ENCODE measurements around the gene NPHS1. TPM values are rescaled to one million over a fixed set of nuclear protein-coding genes. Genes with fewer than 3 reads are reported as not detected.
"Not testable (repeated sequence)": the region's sequence is repeated elsewhere in the genome, so short reads cannot be mapped to it uniquely, and the experiment has no call there.

The NPHS1 gene
- total and polyA plus RNA-seq, 5 experiments from 2014 or later = 0.27 to 0.50 TPM; not detected in 3

DNA sequence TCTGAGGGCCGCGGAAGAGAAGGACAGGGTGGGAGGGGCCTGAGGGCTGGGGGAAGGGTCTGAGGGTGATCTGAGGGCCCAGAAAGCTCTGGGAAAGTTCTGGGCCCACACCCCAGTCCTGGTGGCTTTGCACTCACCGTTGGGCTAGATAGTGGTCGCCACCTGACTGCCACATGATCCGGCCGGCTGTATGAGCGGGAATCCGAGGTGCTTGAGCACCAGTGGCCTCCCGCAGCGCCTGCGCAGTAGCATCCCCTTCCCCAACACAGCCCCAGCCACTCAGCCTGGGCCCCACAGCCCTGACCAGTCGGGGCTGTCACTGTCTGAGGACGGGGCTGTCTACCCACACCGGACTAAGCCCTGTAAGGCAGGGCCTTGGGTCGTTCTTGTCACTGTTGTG lies 54.6 kb downstream of the NPHS1 start:
- DNase-seq = no peak
- Mint-ChIP-seq H3K27me3 (peaks cover 16 to 52% (median 33%) of the 10 kb centered on the region in 5 donors), H3K4me3 (peak overlapping the region in 1 of 10 donors; percentile 21), H3K36me3 (peaks cover 0 to 1% (median 0%) of the 10 kb centered on the region in 3 donors), H3K27ac (no peak overlapping the region), H3K4me1 (peaks cover 6 to 10% (median 6%) of the 10 kb centered on the region in 4 donors), H3K9me3 (no peaks in the 10 kb centered on the region)
- ATAC-seq = no peak
- POLR2A ChIA-PET = interaction anchor here (0.6 kb wide), 1 partner anchor 88 kb away, joined by 3 read pairs; no protein-coding TSS in a partner anchor

DNA sequence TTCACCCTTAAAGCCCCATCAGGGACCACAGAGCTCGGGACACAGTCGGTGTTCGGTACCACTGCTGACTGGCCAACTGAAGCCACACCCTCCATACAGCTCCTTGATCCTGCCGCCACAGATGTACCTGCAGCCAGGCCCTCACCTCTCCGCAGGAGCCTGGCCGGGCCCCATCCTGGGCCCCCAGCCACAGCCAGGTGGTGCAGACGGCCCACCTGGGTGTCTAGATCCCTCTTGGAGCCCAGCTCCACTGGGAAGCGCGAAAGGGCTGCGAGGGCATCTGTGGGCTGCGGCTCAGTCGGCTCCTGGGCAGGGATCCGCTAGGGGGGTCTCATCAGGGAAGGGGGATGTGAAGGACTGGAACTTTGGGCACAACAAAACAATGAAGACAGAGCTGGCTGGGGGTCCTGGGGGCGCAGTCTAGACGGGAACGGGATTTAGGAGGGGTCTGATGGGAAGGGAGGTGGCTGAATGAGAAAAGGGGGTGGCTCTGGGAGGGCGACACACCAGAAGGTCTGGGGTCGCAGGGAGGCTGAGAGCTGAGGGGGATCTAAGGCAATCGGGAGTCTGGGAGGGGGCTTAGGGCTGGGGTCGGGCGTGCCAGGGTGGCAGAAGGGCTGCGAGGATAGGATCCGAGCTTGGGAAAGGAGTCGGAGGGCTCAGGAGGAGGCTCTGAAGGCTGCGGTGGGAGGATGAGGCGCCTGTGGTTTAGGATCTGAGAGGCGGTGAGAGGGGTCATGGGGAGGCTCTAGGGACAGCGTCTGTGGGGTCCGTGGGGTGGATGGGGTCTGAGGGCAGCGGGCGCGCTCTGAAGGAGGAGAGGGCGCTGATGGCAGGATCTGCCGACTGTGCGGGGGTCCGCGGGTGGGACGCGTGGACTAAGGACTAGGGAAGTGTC lies 55.4 kb downstream of the NPHS1 start:
- ATAC-seq (no peak), DNase-seq (no peak)
- Mint-ChIP-seq H3K4me3 (peak overlapping the region in 5 of 10 donors; percentile 7 to 58 (median 14)), H3K9me3 (no peaks in the 10 kb centered on the region), H3K27ac (no peak overlapping the region), H3K4me1 (peaks cover 6 to 10% (median 6%) of the 10 kb centered on the region in 4 donors), H3K27me3 (peaks cover 19 to 59% (median 40%) of the 10 kb centered on the region in 5 donors), H3K36me3 (peaks cover 0 to 1% (median 0%) of the 10 kb centered on the region in 3 donors)
- POLR2A ChIA-PET = interaction anchor here (0.6 kb wide), 1 partner anchor 89 kb away, joined by 4 read pairs; no protein-coding TSS in a partner anchor

DNA sequence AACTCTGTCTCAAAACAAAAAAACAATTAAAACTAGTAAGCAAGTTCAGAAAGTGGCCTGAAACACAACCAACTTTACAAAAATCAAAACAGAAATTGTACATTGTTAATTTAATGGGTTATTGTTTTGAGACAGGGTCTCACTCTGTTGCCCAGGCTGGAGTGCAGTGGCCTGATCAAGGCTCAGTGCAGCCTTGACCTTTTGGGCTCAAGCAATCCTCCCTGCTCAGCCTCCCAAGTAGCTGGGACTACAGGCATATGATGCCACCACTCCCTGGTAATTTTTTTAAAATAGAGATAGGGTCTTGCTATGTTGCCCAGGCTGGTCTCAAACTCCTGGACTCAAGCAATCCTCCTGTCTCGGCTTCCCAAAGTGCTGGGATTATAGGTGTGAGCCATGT lies 56.7 kb downstream of the NPHS1 start:
- POLR2A ChIA-PET, H3K27ac Mint-ChIP-seq, H3K4me3 Mint-ChIP-seq, H3K4me1 Mint-ChIP-seq, H3K9me3 Mint-ChIP-seq, DNase-seq, H3K36me3 Mint-ChIP-seq, ATAC-seq: not testable (repeated sequence)
- peaks cover 19 to 59% (median 37%) of the 10 kb centered on the region in 5 donors for H3K27me3 Mint-ChIP-seq

DNA sequence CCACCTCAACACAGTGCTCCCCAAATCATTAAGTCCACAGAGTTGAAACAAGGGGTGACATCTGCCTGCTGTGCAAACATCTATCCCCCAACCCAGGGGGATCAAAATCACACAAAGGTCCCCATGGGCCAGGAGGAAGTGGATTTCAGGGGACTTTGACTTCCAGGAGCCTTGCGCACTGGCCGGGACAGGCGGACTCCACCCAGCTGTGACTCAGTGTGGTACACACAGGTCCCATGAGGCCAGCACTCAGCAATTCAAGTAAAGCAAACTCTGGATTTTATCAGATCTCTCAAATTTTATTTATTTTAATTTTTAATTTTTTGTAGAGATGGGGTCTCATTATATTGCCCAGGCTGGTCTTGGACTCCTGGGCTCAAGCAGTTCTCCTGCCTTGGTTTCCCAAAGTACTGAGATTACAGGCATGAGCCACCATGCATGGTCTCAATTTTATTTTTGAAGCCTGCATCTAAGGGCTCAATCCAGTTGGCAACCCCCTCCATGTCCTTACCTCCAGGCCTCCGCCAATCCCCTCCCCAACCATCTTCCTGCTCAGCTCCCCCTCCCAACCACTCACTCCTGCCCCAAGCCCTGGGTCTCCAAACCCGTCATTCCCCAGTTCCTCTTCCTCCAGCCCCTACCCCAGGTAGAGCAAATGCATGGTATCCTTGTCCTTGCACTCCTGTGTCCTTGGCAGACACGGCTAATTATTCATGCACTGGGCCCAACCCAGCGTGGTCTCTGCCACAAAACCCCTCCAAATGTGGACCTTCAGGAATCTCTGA lies 58.7 kb downstream of the NPHS1 start:
- H3K9me3 Mint-ChIP-seq = no peaks in the 10 kb centered on the region
- DNase-seq = no peak
- peaks cover 6 to 10% (median 6%) of the 10 kb centered on the region in 4 donors for H3K4me1 Mint-ChIP-seq
- peaks cover 19 to 50% (median 34%) of the 10 kb centered on the region in 5 donors for H3K27me3 Mint-ChIP-seq
- no peak for ATAC-seq
- POLR2A ChIA-PET = interaction anchor here (0.6 kb wide), 1 partner anchor 288 kb away, joined by 4 read pairs; no protein-coding TSS in a partner anchor
- H3K4me3 Mint-ChIP-seq = no peak overlapping the region
- no peak overlapping the region for H3K27ac Mint-ChIP-seq
- peaks cover 0 to 1% (median 0%) of the 10 kb centered on the region in 3 donors for H3K36me3 Mint-ChIP-seq

DNA sequence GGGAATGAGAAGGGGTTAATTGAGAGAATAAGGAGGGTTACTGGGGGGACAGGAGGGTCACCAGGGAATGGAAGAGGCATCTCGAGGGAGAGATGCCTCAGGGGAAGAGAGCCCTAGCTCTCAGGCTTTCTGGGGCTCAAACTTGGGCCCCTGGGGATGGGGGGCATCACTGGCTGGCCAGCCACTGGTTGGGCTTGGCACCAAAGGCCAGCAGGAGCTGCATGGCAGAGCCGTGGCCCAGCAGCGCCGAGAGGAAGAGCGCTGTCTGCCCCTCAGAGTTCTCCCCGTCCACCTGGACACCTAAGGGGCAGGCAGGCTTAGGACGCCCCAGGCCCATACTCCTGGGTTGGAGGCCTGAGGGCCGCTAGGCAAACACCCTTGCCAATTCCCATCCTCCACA lies 59.4 kb downstream of the NPHS1 start:
- Mint-ChIP-seq H3K9me3 (no peaks in the 10 kb centered on the region), H3K27me3 (peaks cover 19 to 43% (median 32%) of the 10 kb centered on the region in 5 donors), H3K36me3 (no peaks in the 10 kb centered on the region), H3K27ac (no peak overlapping the region), H3K4me1 (peaks cover 6 to 10% (median 6%) of the 10 kb centered on the region in 4 donors), H3K4me3 (no peak overlapping the region)
- DNase-seq (no peak), ATAC-seq (no peak)
- POLR2A ChIA-PET = no interaction called here

DNA sequence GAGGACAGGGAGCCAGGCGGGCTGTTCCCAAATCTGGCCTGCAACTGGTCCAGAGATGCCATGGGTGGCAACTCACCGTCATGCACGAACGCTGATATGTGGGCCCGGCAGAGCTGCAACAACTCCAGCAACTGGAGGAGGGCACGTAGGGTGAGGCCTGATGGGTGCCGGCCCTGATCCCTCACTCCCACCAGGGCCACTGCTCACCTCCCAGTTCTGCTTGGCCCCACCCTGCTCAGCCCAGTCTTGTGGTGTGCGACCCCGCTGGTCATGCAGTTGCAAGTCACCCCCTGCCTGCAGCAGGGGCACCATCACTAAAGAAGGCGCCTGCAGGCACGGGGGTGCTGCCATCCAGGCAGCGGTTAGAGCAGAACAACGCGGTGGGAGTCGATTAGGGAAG lies 60.0 kb downstream of the NPHS1 start:
- Mint-ChIP-seq H3K27ac (peak overlapping the region in 1 of 10 donors; percentile 71), H3K36me3 (no peaks in the 10 kb centered on the region), H3K9me3 (no peaks in the 10 kb centered on the region), H3K4me1 (peaks cover 4 to 8% (median 6%) of the 10 kb centered on the region in 4 donors), H3K4me3 (no peak overlapping the region), H3K27me3 (peaks cover 18 to 37% (median 30%) of the 10 kb centered on the region in 5 donors)
- ATAC-seq (no peak), DNase-seq (no peak)
- POLR2A ChIA-PET = no interaction called here

DNA sequence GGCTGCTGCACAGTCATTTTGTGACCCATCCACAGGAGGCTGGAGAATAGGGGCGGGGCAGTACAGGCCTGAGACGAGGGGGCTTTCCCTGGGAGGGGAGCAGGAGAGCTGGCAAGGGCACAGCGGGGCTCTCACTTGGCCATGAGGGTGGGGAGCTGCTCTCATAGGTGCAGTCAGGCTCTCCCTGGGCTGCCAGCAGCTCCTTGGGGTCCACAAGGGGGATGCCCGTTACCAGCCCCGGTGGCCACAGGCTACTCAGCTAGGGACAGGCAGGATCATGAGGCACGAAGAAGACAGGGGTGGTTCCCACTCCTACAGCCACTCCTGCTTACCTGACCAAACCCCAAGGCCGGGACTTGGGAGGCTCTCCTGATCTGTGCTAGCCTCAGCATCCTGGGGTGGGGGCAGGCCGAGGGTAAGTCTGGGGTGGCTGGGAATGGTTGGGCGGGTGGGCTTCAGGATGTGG lies 60.5 kb downstream of the NPHS1 start:
- H3K4me3 Mint-ChIP-seq = no peak overlapping the region
- H3K36me3 Mint-ChIP-seq = no peaks in the 10 kb centered on the region
- POLR2A ChIA-PET = no interaction called here
- DNase-seq (no peak), ATAC-seq (no peak)
- peak overlapping the region in 1 of 10 donors; percentile 71 for H3K27ac Mint-ChIP-seq
- H3K9me3 Mint-ChIP-seq = no peaks in the 10 kb centered on the region
- peaks cover 0 to 4% (median 3%) of the 10 kb centered on the region in 4 donors for H3K4me1 Mint-ChIP-seq
- peaks cover 15 to 33% (median 25%) of the 10 kb centered on the region in 5 donors for H3K27me3 Mint-ChIP-seq

DNA sequence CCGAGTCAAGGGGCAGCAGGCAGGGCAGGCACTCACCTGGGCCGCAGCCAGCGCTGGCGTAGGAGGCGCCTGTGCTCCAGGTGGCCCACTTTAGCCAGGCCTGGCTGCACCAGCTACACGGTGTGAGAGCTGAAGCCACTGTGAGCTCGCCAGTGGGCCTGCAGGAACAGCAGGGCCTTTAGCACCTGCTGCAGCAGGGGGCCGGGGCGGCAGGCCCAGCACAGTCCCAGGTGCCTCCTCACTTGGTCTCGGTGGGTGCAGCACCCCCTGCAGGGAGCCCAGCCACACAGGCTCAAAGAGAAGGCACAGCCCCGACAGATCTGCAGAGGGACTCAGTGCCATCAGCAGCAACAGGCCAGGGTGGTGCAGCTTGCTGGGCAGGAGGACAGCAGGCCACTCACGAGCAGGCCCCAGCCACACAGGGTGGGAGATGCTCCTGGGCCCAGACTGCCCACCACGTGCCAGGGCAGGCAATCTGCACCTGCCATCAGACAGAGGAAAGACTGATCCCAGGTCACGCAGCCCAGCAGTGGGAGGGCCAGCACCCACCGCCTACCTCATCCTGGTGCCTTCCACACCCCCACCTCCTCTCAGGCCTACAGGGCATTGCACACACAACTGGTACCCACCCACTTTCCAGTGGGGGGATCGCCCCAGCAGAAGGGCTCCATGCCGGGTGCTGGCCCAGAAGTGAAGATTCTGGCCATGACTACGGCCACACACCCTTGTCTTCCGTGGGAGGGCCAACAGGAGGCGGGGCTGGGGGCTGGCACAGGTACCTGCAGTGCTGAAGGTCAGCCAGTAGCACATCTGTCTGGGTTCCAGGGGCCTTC lies 61.1 kb downstream of the NPHS1 start:
- POLR2A ChIA-PET = no interaction called here
- H3K36me3 Mint-ChIP-seq = no peaks in the 10 kb centered on the region
- no peak overlapping the region for H3K4me3 Mint-ChIP-seq
- H3K4me1 Mint-ChIP-seq = peaks cover 0 to 2% (median 0%) of the 10 kb centered on the region in 4 donors
- no peak overlapping the region for H3K27ac Mint-ChIP-seq
- H3K9me3 Mint-ChIP-seq = no peaks in the 10 kb centered on the region
- DNase-seq = peak in 1 of 10 donors; percentile 5
- peak in 1 of 2 donors; percentile 39 for ATAC-seq
- peaks cover 10 to 26% (median 18%) of the 10 kb centered on the region in 5 donors for H3K27me3 Mint-ChIP-seq

DNA sequence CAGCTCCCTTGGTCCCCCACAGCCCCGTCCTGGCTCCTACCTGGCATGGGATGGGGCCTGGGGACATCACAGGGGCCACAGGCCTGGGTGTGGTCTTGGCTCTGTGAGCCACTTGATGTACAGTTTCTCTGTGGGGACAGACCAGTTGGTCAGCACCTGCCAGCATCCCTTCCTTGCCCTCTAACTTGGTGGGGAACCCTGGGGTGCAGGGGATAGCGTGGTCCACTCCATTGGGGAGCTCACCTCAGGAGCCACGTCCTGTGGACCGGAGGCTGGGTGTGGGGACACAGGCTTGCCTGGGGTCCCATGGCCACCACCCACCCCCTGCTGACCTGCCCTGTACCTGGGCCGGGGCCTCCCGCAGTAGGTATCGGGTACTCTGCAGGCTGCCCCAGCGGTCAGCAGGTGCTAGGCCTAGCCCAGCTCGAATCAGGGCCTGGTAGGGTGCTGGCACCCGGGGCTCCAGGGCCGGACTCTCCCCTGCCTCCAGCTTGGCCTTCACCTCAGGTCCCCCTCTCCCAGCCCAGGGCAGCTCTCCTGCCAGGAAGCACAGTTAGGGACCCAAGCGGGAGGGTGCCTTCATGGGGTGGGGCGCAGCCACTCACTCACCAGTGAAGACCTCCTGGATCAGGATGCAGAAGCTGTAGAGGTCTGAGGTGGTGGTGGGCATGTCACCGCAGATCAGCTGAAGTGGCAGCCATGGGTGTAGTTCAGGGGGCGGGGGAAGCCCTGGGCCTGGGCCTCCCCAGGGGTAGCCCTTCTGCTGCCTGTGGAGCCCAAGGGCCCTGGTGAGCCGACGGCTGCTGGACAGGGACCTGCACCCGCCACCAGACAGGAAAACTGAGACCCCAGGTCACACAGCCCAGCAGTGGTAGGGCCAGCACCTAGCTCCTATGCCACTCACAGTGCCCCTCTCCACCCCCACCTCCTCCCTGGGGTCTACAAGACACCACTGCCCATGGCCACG lies 62.0 kb downstream of the NPHS1 start:
- POLR2A ChIA-PET = no interaction called here
- peaks cover 6 to 21% (median 14%) of the 10 kb centered on the region in 5 donors for H3K27me3 Mint-ChIP-seq

DNA sequence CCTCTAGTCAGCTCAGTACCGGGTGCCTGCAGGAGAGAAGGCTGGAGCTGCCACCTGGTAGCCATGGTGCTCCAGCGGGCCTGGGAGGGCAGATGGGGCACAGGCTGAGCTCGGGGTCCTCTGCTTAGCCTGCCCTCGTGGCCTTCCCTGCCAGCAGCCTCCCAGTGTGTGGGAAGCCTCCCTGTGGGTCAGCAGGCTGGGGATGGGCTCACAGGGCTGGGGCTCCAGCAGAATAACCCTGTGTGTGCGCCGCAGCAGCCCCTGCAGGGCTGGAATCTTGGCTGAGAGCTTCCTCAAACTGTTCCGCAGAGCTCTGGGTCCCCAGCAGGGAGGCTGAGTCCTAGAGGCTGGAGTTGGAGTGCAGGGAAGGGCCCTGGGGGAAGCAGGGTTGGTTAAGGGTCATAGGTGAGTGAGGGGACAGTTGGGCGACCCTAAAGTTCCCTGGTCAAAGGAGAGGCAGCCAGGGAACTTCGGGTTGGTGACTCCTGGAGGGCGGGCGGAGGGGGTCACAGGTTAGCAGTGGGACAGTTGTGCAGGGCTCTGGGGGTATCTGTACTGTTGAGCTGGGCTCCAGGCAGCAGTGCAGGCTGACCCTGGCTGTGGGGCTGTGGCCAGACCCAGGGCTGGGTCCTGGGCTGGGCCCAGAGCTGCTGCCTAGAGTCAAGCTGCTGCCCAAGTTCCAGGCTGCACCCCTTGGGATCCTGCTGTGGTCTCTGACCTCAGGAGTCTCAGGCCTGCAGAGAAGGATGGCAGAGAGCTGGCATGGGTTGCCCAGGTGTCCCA lies 62.9 kb downstream of the NPHS1 start:
- Mint-ChIP-seq H3K27me3 (peaks cover 6 to 21% (median 12%) of the 10 kb centered on the region in 5 donors), H3K9me3 (no peaks in the 10 kb centered on the region), H3K27ac (no peak overlapping the region), H3K4me3 (no peak overlapping the region), H3K4me1 (peaks cover 0 to 4% (median 0%) of the 10 kb centered on the region in 4 donors), H3K36me3 (no peaks in the 10 kb centered on the region)
- ATAC-seq = no peak
- DNase-seq = no peak
- POLR2A ChIA-PET = no interaction called here

More for the DNA sequence above, 62.0 kb downstream of the NPHS1 start:
- H3K4me1 Mint-ChIP-seq = peaks cover 0 to 4% (median 0%) of the 10 kb centered on the region in 4 donors
- H3K36me3 Mint-ChIP-seq = no peaks in the 10 kb centered on the region
- H3K27ac Mint-ChIP-seq = no peak overlapping the region
- H3K4me3 Mint-ChIP-seq = no peak overlapping the region
- ATAC-seq (no peak), DNase-seq (no peak)
- H3K9me3 Mint-ChIP-seq = no peaks in the 10 kb centered on the region

All from naive thymus-derived CD8-positive, alpha-beta T cell (primary cell).